NCI-H187 treated with DMSO at 0.1 percent for 48 hours (cell line): Measurements from ENCODE around the gene CCDC88C.
"Not testable (repeated sequence)": the region's sequence is repeated elsewhere in the genome, so short reads cannot be mapped to it uniquely, and the experiment has no call there.

Source experiments
- DNase-seq: peaks from one replicate; lab custom pipeline; 2025; lab: John Stamatoyannopoulos, UW

Gene CCDC88C

GRCh38 chr14:91269076-91269991 lies 148.3 kb downstream of the CCDC88C start:
- no peak for DNase-seq

GRCh38 chr14:91267965-91268437 lies 149.6 kb downstream of the CCDC88C start:
- DNase-seq, result no peak

- not testable (repeated sequence) for DNase-seq
These were observed 151.3 kb downstream of the CCDC88C start for GRCh38 chr14:91266276-91266675.

GRCh38 chr14:91265404-91265803 lies 152.2 kb downstream of the CCDC88C start:
- no peak for DNase-seq

GRCh38 chr14:91264151-91265150 lies 153.2 kb downstream of the CCDC88C start:
- no peak for DNase-seq

- no peak for DNase-seq
These were observed 154.3 kb downstream of the CCDC88C start for GRCh38 chr14:91263329-91263728.

- DNase-seq, result no peak
These were observed 155.6 kb downstream of the CCDC88C start for GRCh38 chr14:91261986-91262549.

GRCh38 chr14:91261115-91261514 lies 156.5 kb downstream of the CCDC88C start:
- DNase-seq, result no peak

- no peak for DNase-seq
These were observed 158.7 kb downstream of the CCDC88C start for GRCh38 chr14:91258876-91259275.

- DNase-seq, result no peak
These were observed 159.5 kb downstream of the CCDC88C start for GRCh38 chr14:91258011-91258618.

- no peak for DNase-seq
These were observed 160.2 kb downstream of the CCDC88C start for GRCh38 chr14:91257328-91258010.

- no peak for DNase-seq
These were observed 161.0 kb downstream of the CCDC88C start for GRCh38 chr14:91256661-91257060.

GRCh38 chr14:91255026-91255695 lies 162.5 kb downstream of the CCDC88C start:
- DNase-seq, result no peak

GRCh38 chr14:91254461-91254860 lies 163.2 kb downstream of the CCDC88C start:
- no peak for DNase-seq

- no peak for DNase-seq
These were observed 163.8 kb downstream of the CCDC88C start for GRCh38 chr14:91253795-91254323.

- no peak for DNase-seq
These were observed 164.5 kb downstream of the CCDC88C start for GRCh38 chr14:91252871-91253794.

GRCh38 chr14:91250912-91251311 lies 166.7 kb downstream of the CCDC88C start:
- no peak for DNase-seq

- DNase-seq, result no peak
These were observed 167.6 kb downstream of the CCDC88C start for GRCh38 chr14:91249841-91250616.
